ENCODE results near the gene ODAD4. TPM values are rescaled to one million over a fixed set of nuclear protein-coding genes. Genes with fewer than 3 reads are reported as not detected.
A peak's percentile ranks its signal among the peaks of the same experiment; 100 is the strongest.

The ODAD4 gene
- total RNA-seq, 1 donor from 2014 or later = 4.5 TPM

DNA sequence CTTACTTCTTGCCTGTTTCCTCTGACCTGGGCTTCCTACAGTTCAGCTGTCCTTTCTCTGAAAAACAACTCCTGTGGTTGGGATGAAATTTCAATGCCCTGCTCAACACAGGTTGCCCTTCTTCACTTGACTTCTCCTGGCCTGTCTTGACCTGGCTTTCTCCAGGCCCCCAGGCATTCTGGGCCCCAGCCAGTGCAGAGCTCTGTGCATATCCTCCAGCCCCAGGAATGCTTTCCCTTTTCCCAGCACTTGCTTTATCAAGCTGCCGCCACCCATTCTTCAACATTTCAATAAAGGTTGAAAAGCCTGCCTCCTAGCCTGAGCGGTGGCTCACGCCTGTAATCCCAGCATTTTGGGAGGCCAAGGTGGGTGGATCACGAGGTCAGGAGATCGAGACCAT, 10.8 kb downstream of the ODAD4 start:
- TF ChIP-seq, protein P1, sequence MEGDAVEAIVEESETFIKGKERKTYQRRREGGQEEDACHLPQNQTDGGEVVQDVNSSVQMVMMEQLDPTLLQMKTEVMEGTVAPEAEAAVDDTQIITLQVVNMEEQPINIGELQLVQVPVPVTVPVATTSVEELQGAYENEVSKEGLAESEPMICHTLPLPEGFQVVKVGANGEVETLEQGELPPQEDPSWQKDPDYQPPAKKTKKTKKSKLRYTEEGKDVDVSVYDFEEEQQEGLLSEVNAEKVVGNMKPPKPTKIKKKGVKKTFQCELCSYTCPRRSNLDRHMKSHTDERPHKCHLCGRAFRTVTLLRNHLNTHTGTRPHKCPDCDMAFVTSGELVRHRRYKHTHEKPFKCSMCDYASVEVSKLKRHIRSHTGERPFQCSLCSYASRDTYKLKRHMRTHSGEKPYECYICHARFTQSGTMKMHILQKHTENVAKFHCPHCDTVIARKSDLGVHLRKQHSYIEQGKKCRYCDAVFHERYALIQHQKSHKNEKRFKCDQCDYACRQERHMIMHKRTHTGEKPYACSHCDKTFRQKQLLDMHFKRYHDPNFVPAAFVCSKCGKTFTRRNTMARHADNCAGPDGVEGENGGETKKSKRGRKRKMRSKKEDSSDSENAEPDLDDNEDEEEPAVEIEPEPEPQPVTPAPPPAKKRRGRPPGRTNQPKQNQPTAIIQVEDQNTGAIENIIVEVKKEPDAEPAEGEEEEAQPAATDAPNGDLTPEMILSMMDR (conservative IDR thresholded peaks at IDR 0.05) = no peak
- DNase-seq (ENCODE audit: extremely low spot score, unreplicated experiment) = no peak
- Mint-ChIP-seq H3K27me3 (no peaks in the 10 kb centered on the region), H3K27ac (peak overlapping the region; percentile 12), H3K4me1 (ENCODE audit: unreplicated experiment) (no peaks in the 10 kb centered on the region), H3K9me3 (no peaks in the 10 kb centered on the region), H3K4me3 (no peak overlapping the region), H3K36me3 (no peaks in the 10 kb centered on the region)

DNA sequence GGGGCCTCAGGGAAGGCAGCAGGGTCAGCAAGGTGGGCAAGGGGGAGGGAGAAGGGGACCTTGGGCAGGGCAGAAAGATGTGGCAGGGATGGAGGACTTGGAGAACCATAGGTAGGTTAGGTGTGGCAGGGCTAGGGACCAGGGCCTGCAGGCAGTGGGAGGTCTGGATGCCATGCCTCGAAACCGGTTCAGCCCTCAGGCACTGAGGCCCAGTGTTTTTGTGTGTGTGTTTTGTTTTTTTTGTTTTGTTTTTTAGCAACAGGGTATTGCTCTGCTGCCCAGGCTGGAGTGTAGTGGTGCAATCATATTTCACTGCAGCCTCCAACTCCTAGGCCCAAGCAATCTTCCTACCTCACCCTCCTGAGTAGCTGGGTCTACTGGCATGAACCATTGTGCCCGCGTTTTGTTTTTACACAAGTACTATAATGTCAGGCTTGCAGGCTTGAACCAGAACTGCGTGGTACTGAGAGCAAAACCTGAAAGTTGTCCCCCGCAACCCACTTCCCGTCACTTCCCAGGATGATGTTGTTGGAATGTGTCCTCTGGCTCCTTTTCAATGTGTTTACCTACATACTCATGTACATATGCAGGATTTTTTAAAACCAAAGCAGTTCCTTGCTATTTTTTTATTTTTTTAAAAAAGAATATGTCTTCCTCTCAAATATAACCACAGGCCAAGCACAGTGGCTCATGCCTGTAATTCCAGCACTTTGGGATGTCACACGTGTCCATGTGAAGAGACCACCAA, 12.4 kb downstream of the ODAD4 start:
- Mint-ChIP-seq H3K9me3 (no peaks in the 10 kb centered on the region), H3K4me3 (no peak overlapping the region), H3K36me3 (no peaks in the 10 kb centered on the region), H3K4me1 (ENCODE audit: unreplicated experiment) (no peaks in the 10 kb centered on the region), H3K27ac (no peak overlapping the region), H3K27me3 (no peaks in the 10 kb centered on the region)
- no peak for DNase-seq (ENCODE audit: extremely low spot score, unreplicated experiment)
- TF ChIP-seq, protein P1 (conservative IDR thresholded peaks at IDR 0.05) = no peak

DNA sequence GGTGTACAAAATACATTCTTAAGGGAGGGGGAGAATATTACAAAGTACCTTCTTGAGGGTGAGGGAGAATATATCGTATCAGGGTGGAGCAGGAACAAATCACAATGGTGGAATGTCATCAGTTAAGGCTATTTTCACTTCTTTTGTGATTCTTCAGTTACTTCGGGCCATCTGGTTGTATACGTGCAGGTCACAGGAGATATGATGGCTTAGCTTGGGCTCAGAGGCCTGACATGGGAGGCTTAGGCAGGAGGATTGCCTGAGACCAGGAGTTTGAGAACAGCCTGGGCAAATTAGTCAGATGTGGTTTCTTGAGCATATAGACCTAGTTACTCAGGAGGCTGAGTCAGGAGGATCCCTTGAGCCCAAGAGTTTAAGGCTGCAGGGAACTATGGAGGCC, 13.1 kb downstream of the ODAD4 start:
- Mint-ChIP-seq H3K27me3 (no peaks in the 10 kb centered on the region), H3K4me1 (ENCODE audit: unreplicated experiment) (no peaks in the 10 kb centered on the region), H3K27ac (no peak overlapping the region), H3K9me3 (no peaks in the 10 kb centered on the region), H3K36me3 (no peaks in the 10 kb centered on the region), H3K4me3 (no peak overlapping the region)
- TF ChIP-seq, protein P1 (conservative IDR thresholded peaks at IDR 0.05) = no peak
- DNase-seq (ENCODE audit: extremely low spot score, unreplicated experiment) = no peak

DNA sequence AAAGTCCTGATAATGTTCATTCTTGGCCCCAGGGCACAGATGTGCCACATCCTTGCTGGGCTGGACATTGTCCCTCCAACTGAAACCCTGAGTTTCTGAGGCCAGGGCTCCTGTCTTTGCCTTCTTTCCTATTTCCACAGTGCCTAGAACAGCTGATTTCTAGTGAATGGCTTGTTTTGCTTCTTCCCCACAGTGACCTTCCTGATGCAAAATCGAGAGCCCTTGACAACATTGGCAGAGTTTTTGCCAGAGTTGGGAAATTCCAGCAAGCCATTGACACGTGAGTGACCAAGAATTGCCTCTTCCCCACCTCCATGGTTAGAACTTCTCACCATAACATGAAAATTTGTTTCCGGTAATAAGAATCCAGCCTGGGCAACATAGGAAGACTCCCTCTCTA, 14.5 kb downstream of the ODAD4 start:
- TF ChIP-seq, protein P1 (conservative IDR thresholded peaks at IDR 0.05) = no peak
- H3K27me3 Mint-ChIP-seq = no peaks in the 10 kb centered on the region
- H3K36me3 Mint-ChIP-seq = no peaks in the 10 kb centered on the region
- H3K4me1 Mint-ChIP-seq (ENCODE audit: unreplicated experiment) = no peaks in the 10 kb centered on the region
- H3K9me3 Mint-ChIP-seq = no peaks in the 10 kb centered on the region
- no peak overlapping the region for H3K4me3 Mint-ChIP-seq
- no peak overlapping the region for H3K27ac Mint-ChIP-seq
- DNase-seq (ENCODE audit: extremely low spot score, unreplicated experiment) = no peak

DNA sequence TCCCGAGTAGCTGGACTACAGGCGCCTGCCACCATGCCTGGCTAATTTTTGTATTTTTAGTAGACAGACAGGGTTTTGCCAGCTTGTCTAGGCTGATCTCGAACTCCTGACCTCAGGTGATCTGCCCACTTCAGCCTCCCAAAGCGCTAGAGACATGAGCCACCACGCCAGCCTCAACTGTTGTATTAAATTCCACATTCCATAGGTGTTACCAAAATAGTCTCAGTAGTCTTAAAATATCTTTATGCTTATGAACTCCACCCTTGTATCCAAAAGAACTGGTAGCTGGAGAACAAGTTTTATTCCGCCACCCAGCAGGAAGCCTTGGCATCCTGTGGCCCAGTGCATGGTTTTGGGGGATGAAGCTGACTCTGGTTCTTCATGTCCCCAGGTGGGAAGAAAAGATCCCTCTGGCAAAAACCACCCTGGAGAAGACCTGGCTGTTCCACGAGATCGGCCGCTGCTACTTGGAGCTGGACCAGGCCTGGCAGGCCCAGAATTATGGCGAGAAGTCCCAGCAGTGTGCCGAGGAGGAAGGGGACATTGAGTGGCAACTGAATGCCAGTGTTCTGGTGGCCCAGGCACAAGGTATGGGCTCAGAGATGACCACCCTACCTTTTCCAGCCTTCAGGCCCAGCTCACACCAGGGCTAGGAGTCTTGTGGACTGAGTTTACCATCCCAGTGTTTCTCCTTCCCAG, 18.5 kb downstream of the ODAD4 start:
- Mint-ChIP-seq H3K9me3 (no peaks in the 10 kb centered on the region), H3K27me3 (no peaks in the 10 kb centered on the region), H3K27ac (no peak overlapping the region), H3K36me3 (no peaks in the 10 kb centered on the region), H3K4me3 (no peak overlapping the region), H3K4me1 (ENCODE audit: unreplicated experiment) (no peaks in the 10 kb centered on the region)
- no peak for DNase-seq (ENCODE audit: extremely low spot score, unreplicated experiment)
- TF ChIP-seq, protein P1 (conservative IDR thresholded peaks at IDR 0.05) = no peak

All from type B pancreatic cell (in vitro differentiated cells).